NCI-H226 (cell line): Measurements from ENCODE around the gene STING1.
"Not testable (repeated sequence)": the region's sequence is repeated elsewhere in the genome, so short reads cannot be mapped to it uniquely, and the experiment has no call there.

Experiments used
- DNase-seq: peaks from one replicate; pipeline ENCODE4 v3.0.0-alpha.2; 2015

Gene STING1

GRCh38 chr5:139503036-139503817 is 20.7 kb upstream of the STING1 start:
- not testable (repeated sequence) for DNase-seq

GRCh38 chr5:139501381-139501780 is 18.8 kb upstream of the STING1 start:
- no peak for DNase-seq

GRCh38 chr5:139495638-139496435 is 13.3 kb upstream of the STING1 start:
- DNase-seq = no peak

- DNase-seq = peak; percentile 52
Measured at GRCh38 chr5:139494832-139495231, 12.3 kb upstream of the STING1 start.

- no peak for DNase-seq
Measured at GRCh38 chr5:139494256-139494655, 11.7 kb upstream of the STING1 start.

- peak; percentile 48 for DNase-seq
Measured at GRCh38 chr5:139492700-139493192, 10.2 kb upstream of the STING1 start.

- no peak for DNase-seq
Measured at GRCh38 chr5:139488260-139488659, 5.7 kb upstream of the STING1 start.

- DNase-seq = no peak
Measured at GRCh38 chr5:139486201-139486600, 3.6 kb upstream of the STING1 start.

GRCh38 chr5:139482890-139483208 is 291 bp upstream of the STING1 start:
- not testable (repeated sequence) for DNase-seq

GRCh38 chr5:139481580-139482049 is 943 bp downstream of the STING1 start:
- DNase-seq = no peak

- DNase-seq = no peak
Measured at GRCh38 chr5:139481122-139481533, 1.4 kb downstream of the STING1 start.

GRCh38 chr5:139479729-139480128 is 2.8 kb downstream of the STING1 start:
- DNase-seq = not testable (repeated sequence)

GRCh38 chr5:139478657-139479423 is 3.7 kb downstream of the STING1 start:
- not testable (repeated sequence) for DNase-seq

- DNase-seq = no peak
Measured at GRCh38 chr5:139475865-139476617, 6.5 kb downstream of the STING1 start.

GRCh38 chr5:139474890-139475791 is 7.4 kb downstream of the STING1 start:
- peak; percentile 78 for DNase-seq

GRCh38 chr5:139473565-139473964 is 9.0 kb downstream of the STING1 start:
- no peak for DNase-seq

- no peak for DNase-seq
Measured at GRCh38 chr5:139473105-139473504, 9.5 kb downstream of the STING1 start.

GRCh38 chr5:139472386-139473030 is 10.1 kb downstream of the STING1 start:
- DNase-seq = no peak

- no peak for DNase-seq
Measured at GRCh38 chr5:139470821-139471300, 11.7 kb downstream of the STING1 start, which contains the start of gene SMIM33. Gene SMIM33, plus strand, starts transcription at chr5:139471004. Its CDS starts 118 bp downstream, at chr5:139471122.

- DNase-seq = no peak
Measured at GRCh38 chr5:139468421-139468931, 14.1 kb downstream of the STING1 start.
